Measurements from ENCODE around the gene EFHC1.

DNA sequence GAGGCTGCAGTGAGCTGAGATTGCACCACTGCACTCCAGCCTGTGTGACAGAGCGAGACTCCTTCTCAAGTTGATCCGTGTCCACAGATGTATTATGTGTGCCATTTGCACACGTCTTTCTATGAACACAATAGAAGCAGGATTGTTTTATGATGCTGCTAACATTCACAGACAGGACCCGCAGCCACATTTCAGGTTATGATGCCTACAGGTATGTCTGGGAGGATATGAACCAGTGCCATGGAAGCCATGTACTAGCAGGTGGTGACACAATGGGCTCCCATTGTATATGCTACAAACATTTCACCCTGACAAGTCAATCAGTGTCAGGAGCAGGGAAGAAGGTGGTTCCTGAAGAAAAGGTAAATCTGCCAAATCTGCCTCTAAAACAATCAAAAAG lies 152.4 kb downstream of the EFHC1 start:
- TF ChIP-seq, protein P1, sequence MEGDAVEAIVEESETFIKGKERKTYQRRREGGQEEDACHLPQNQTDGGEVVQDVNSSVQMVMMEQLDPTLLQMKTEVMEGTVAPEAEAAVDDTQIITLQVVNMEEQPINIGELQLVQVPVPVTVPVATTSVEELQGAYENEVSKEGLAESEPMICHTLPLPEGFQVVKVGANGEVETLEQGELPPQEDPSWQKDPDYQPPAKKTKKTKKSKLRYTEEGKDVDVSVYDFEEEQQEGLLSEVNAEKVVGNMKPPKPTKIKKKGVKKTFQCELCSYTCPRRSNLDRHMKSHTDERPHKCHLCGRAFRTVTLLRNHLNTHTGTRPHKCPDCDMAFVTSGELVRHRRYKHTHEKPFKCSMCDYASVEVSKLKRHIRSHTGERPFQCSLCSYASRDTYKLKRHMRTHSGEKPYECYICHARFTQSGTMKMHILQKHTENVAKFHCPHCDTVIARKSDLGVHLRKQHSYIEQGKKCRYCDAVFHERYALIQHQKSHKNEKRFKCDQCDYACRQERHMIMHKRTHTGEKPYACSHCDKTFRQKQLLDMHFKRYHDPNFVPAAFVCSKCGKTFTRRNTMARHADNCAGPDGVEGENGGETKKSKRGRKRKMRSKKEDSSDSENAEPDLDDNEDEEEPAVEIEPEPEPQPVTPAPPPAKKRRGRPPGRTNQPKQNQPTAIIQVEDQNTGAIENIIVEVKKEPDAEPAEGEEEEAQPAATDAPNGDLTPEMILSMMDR (IDR thresholded peaks at IDR 0.05), result no peak
- TF ChIP-seq EZH2 (IDR thresholded peaks at IDR 0.05) (no peak), EZH2phosphoT487 (IDR thresholded peaks at IDR 0.05) (no peak)

Measured in neural progenitor cell (in vitro differentiated cells).